ENCODE results near the gene SRRM5. TPM values are rescaled to one million over a fixed set of nuclear protein-coding genes. Genes with fewer than 3 reads are reported as not detected.

The SRRM5 gene
- total and polyA plus RNA-seq, 2 of the 13 experiments (the other 11 are each of a cell fraction or from before 2014, with no cell fraction given) = 0.11 to 0.16 TPM

DNA sequence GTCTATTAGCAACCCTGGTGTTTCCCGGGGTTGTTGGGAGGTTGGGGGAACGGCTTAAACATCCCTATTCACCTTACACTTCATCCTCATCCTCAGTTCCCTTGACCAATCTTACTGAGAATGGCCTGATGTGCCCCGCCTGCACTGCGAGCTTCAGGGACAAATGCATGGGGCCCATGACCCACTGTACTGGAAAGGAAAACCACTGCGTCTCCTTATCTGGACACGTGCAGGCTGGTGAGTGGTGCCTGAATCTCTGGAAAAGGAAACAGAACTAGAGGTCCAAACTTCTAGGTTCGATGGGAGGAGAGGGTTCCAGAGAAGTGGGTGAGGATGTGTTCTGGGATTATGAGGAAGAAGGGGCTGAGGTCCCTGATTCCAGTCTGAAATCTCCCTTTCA is 30.4 kb upstream of the SRRM5 start (continued):
- TF ChIP-seq, protein P1, sequence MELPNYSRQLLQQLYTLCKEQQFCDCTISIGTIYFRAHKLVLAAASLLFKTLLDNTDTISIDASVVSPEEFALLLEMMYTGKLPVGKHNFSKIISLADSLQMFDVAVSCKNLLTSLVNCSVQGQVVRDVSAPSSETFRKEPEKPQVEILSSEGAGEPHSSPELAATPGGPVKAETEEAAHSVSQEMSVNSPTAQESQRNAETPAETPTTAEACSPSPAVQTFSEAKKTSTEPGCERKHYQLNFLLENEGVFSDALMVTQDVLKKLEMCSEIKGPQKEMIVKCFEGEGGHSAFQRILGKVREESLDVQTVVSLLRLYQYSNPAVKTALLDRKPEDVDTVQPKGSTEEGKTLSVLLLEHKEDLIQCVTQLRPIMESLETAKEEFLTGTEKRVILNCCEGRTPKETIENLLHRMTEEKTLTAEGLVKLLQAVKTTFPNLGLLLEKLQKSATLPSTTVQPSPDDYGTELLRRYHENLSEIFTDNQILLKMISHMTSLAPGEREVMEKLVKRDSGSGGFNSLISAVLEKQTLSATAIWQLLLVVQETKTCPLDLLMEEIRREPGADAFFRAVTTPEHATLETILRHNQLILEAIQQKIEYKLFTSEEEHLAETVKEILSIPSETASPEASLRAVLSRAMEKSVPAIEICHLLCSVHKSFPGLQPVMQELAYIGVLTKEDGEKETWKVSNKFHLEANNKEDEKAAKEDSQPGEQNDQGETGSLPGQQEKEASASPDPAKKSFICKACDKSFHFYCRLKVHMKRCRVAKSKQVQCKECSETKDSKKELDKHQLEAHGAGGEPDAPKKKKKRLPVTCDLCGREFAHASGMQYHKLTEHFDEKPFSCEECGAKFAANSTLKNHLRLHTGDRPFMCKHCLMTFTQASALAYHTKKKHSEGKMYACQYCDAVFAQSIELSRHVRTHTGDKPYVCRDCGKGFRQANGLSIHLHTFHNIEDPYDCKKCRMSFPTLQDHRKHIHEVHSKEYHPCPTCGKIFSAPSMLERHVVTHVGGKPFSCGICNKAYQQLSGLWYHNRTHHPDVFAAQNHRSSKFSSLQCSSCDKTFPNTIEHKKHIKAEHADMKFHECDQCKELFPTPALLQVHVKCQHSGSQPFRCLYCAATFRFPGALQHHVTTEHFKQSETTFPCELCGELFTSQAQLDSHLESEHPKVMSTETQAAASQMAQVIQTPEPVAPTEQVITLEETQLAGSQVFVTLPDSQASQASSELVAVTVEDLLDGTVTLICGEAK (IDR thresholded peaks at IDR 0.05) = no peak
- TF ChIP-seq, protein P1 (CRISPR knock-in tag; IDR thresholded peaks at IDR 0.05) = no peak
- no peak for TF ChIP-seq SALL1 (CRISPR knock-in tag; IDR thresholded peaks at IDR 0.05)
- TF ChIP-seq STAG1 (CRISPR knock-in tag; IDR thresholded peaks at IDR 0.05) = no peak
- TF ChIP-seq FLYWCH1 (CRISPR knock-in tag; IDR thresholded peaks at IDR 0.05) = no peak
- no peak for TF ChIP-seq SMAD1 (CRISPR knock-in tag; IDR thresholded peaks at IDR 0.05; ENCODE audit: borderline replicate concordance, low read depth)
- TF ChIP-seq ZMAT3 (CRISPR knock-in tag; conservative IDR thresholded peaks at IDR 0.05) = no peak
- TF ChIP-seq PRMT3 (CRISPR knock-in tag; IDR thresholded peaks at IDR 0.05; ENCODE audit: borderline replicate concordance, low read depth) = no peak

Data from HepG2 (cell line).